ENCODE measurements around the gene CLEC14A. TPM values are rescaled to one million over a fixed set of nuclear protein-coding genes. Genes with fewer than 3 reads are reported as not detected.
A peak's percentile ranks its signal among the peaks of the same experiment; 100 is the strongest.

CLEC14A gene, protein sequence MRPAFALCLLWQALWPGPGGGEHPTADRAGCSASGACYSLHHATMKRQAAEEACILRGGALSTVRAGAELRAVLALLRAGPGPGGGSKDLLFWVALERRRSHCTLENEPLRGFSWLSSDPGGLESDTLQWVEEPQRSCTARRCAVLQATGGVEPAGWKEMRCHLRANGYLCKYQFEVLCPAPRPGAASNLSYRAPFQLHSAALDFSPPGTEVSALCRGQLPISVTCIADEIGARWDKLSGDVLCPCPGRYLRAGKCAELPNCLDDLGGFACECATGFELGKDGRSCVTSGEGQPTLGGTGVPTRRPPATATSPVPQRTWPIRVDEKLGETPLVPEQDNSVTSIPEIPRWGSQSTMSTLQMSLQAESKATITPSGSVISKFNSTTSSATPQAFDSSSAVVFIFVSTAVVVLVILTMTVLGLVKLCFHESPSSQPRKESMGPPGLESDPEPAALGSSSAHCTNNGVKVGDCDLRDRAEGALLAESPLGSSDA
- not detected in 2 replicates for polyA plus RNA-seq (2011; rRNA removed)
- not detected in 2 replicates for polyA plus RNA-seq (2012; cell fraction: cytosol; rRNA removed)
- polyA plus RNA-seq (2012; cell fraction: nucleus; rRNA removed) = not detected in 2 replicates
- not detected in 3 replicates for polyA plus RNA-seq (2017; fragmentation: RNase III; extraction: RNeasy Plus Mini Kit Qiagen cat#74134 plus additional on column Dnase treatment)
- not detected in 2 replicates for polyA minus RNA-seq (2011; rRNA and poly(A)+ RNA removed)

DNA sequence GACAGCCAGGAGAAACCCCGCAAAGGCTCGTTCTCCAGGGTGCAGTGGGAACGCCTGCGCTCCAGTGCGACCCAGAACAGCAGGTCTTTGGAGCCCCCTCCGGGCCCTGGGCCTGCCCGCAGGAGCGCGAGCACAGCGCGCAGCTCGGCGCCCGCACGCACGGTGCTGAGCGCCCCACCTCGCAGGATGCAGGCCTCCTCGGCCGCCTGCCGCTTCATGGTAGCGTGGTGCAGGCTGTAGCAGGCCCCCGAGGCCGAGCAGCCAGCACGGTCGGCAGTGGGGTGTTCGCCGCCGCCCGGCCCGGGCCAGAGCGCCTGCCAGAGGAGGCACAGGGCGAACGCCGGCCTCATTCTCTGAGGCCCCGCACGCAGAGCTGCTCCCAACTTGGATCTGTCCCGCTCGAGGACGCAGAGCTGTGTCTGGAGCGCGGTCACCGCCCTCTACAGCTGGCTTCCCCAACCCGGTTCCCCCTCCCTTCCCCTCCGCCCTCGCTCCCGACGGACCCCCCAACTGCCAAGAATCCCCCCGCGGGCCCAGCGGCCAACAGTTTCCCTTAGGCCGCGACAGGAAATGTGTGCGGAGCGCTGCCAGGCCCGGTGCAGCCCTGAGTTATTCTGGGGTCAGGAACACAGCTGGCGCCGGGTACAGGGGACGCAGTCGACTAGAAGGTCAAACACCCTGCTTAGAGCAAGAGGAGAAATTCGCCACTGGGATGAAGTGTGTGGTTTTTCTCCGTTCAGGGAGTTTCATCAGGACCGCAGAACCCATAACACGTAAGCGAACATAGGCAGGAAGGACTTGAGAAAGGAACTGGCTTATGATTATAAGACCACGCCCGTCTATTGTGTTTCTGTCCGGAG is at the start of gene CLEC14A:
Gene CLEC14A (minus strand): TSS at position 421 of the 860 bp plus-strand sequence. CDS start 71 bp downstream, at position 350.
- H3K4me2 ChIP-seq = no peak within 1 kb of the TSS
- FAIRE-seq = no peak
- TF ChIP-seq, protein P1, sequence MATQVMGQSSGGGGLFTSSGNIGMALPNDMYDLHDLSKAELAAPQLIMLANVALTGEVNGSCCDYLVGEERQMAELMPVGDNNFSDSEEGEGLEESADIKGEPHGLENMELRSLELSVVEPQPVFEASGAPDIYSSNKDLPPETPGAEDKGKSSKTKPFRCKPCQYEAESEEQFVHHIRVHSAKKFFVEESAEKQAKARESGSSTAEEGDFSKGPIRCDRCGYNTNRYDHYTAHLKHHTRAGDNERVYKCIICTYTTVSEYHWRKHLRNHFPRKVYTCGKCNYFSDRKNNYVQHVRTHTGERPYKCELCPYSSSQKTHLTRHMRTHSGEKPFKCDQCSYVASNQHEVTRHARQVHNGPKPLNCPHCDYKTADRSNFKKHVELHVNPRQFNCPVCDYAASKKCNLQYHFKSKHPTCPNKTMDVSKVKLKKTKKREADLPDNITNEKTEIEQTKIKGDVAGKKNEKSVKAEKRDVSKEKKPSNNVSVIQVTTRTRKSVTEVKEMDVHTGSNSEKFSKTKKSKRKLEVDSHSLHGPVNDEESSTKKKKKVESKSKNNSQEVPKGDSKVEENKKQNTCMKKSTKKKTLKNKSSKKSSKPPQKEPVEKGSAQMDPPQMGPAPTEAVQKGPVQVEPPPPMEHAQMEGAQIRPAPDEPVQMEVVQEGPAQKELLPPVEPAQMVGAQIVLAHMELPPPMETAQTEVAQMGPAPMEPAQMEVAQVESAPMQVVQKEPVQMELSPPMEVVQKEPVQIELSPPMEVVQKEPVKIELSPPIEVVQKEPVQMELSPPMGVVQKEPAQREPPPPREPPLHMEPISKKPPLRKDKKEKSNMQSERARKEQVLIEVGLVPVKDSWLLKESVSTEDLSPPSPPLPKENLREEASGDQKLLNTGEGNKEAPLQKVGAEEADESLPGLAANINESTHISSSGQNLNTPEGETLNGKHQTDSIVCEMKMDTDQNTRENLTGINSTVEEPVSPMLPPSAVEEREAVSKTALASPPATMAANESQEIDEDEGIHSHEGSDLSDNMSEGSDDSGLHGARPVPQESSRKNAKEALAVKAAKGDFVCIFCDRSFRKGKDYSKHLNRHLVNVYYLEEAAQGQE (IDR thresholded peaks at IDR 0.05) = no peak
- TF ChIP-seq EHF (CRISPR knock-in tag; IDR thresholded peaks at IDR 0.05) (no peak), KDM5A (IDR thresholded peaks at IDR 0.05) (no peak), NFE2L2 (conservative IDR thresholded peaks at IDR 0.05; ENCODE audit: low read length) (no peak), HOXB5 (CRISPR knock-in tag; IDR thresholded peaks at IDR 0.05) (no peak), BHLHE40 (IDR thresholded peaks at IDR 0.05; ENCODE audit: low read depth, low read length) (no peak), CHD2 (IDR thresholded peaks at IDR 0.05; ENCODE audit: low read length, partially characterized antibody) (no peak), ZFP36 (IDR thresholded peaks at IDR 0.05; ENCODE audit: borderline replicate concordance, partially characterized antibody) (no peak), CHD4 (IDR thresholded peaks at IDR 0.05; ENCODE audit: borderline replicate concordance) (no peak), EP300 (IDR thresholded peaks at IDR 0.05) (no peak)
- TF ChIP-seq, protein P2, sequence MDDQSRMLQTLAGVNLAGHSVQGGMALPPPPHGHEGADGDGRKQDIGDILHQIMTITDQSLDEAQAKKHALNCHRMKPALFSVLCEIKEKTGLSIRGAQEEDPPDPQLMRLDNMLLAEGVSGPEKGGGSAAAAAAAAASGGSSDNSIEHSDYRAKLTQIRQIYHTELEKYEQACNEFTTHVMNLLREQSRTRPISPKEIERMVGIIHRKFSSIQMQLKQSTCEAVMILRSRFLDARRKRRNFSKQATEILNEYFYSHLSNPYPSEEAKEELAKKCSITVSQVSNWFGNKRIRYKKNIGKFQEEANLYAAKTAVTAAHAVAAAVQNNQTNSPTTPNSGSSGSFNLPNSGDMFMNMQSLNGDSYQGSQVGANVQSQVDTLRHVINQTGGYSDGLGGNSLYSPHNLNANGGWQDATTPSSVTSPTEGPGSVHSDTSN (IDR thresholded peaks at IDR 0.05) = no peak

DNA sequence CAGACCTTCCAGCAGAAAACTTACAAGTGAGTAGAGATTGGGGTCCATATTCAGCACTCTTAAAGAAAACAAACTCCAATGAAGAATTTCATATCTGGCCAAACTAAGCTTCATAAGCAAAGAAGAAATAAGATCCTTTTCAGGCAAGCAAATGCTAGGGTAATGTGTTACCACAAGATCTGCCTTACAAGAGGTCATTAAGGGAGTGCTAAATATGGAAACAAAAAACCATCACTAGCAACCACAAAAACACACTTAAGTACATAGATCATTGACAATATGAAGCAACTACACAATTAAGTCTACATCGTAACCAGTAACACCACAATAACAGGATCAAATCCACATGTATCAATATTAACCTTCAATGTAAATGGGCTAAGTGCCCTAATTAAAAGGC is 47.1 kb upstream of the CLEC14A start:
- H3K4me3 ChIP-seq = no peak overlapping the region
- CTCF ChIA-PET = interaction anchor here (1.4 kb wide), 1 partner anchor 11 kb away, joined by 4 read pairs; no protein-coding TSS in a partner anchor
- POLR2A ChIA-PET = no interaction called here
- 44% methylated on average over 1 of the region's 1 CpG for WGBS (ENCODE audit: missing lambda C conversion rate)
- TF ChIP-seq MYC (IDR thresholded peaks at IDR 0.05; ENCODE audit: borderline replicate concordance, low read length) (no peak), HOXB5 (CRISPR knock-in tag; IDR thresholded peaks at IDR 0.05) (no peak), EHF (CRISPR knock-in tag; IDR thresholded peaks at IDR 0.05) (no peak), GATA3 (IDR thresholded peaks at IDR 0.05; ENCODE audit: borderline replicate concordance) (no peak), MAZ (IDR thresholded peaks at IDR 0.05; ENCODE audit: borderline replicate concordance, low read depth, low read length) (no peak), RFX5 (IDR thresholded peaks at IDR 0.05) (no peak), FOSL2 (IDR thresholded peaks at IDR 0.05) (no peak), FOSL2 (CRISPR knock-in tag; IDR thresholded peaks at IDR 0.05) (no peak), NR3C1 (IDR thresholded peaks at IDR 0.05) (no peak), ZFP36 (IDR thresholded peaks at IDR 0.05; ENCODE audit: borderline replicate concordance, partially characterized antibody) (no peak)
- TF ChIP-seq, protein P3, sequence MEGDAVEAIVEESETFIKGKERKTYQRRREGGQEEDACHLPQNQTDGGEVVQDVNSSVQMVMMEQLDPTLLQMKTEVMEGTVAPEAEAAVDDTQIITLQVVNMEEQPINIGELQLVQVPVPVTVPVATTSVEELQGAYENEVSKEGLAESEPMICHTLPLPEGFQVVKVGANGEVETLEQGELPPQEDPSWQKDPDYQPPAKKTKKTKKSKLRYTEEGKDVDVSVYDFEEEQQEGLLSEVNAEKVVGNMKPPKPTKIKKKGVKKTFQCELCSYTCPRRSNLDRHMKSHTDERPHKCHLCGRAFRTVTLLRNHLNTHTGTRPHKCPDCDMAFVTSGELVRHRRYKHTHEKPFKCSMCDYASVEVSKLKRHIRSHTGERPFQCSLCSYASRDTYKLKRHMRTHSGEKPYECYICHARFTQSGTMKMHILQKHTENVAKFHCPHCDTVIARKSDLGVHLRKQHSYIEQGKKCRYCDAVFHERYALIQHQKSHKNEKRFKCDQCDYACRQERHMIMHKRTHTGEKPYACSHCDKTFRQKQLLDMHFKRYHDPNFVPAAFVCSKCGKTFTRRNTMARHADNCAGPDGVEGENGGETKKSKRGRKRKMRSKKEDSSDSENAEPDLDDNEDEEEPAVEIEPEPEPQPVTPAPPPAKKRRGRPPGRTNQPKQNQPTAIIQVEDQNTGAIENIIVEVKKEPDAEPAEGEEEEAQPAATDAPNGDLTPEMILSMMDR (IDR thresholded peaks at IDR 0.05) = no peak
- H3K4me2 ChIP-seq = no peak overlapping the region
- DNase-seq (ENCODE audit: low read depth in 1 of 2, low spot score in 1 of 2) = no peak
- FAIRE-seq = no peak
- ATAC-seq = no peak
- no peak overlapping the region for H3K27ac ChIP-seq
- H3K9me3 ChIP-seq = no peaks in the 10 kb centered on the region
- H3K4me1 ChIP-seq = no peaks in the 10 kb centered on the region

More for the DNA sequence above, at the start of gene CLEC14A:
- ChIA-PET CTCF (no interaction called here), POLR2A (no interaction called here)
- no peak within 1 kb of the TSS for H3K27ac ChIP-seq
- H3K9me3 ChIP-seq = no peaks in the 10 kb centered on the region
- no peak within 1 kb of the TSS for H3K4me3 ChIP-seq
- DNase-seq (ENCODE audit: low read depth in 1 of 2, low spot score in 1 of 2) (no peak), ATAC-seq (peak; percentile 54 to 59; a peak in 3 of 6 replicates)
- WGBS (ENCODE audit: missing lambda C conversion rate) = 46% methylated on average over 28 of the region's 68 CpGs
- H3K4me1 ChIP-seq = no peaks in the 10 kb centered on the region

All from A549 (cell line).